Measurements from ENCODE around the gene ERG28.
A peak's percentile ranks its signal among the peaks of the same experiment; 100 is the strongest.

ERG28 gene

GRCh38 chr14:75675265-75675960 lies 14.7 kb upstream of the ERG28 start:
- no peak overlapping the region for H3K4me3 ChIP-seq (ENCODE audit: low read depth, low read length)
- TF ChIP-seq CTCF (IDR thresholded peaks at IDR 0.05; ENCODE audit: low read depth, low read length), result no peak

DNA sequence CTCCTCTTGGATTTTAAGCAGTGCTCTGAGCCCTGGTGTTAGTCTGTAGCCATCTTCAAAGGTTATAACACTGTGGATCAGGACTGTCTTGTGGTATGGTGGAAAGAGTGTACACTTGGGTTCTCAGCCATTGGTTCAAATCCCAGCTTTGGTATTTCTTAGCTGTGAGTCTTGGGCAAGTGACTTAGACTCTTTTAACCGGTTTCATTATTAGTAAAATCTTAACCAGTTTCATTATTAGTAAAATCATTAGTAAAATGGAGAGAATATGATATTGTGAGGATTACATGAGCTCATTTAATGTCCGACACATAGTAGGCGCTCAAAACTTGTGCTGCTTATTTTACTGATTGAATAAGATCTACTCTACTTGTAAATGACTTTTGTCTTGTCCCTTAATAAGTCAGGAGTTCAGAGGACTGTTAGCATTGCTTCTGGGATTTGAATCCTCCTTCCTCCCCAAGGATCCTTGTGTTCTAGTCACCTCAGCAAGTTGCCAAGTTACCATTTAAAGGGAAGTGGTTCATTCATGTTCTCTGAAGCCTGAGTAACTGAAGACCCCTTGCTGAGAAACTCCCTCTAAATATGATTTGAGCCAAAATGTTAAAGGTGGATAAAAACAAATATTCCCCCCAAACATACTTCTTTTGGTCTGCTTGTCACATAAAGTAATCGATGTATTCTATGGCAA lies 12.8 kb upstream of the ERG28 start:
- TF ChIP-seq CTCF (IDR thresholded peaks at IDR 0.05; ENCODE audit: low read depth, low read length), result no peak
- H3K4me3 ChIP-seq (ENCODE audit: low read depth, low read length), result no peak overlapping the region

DNA sequence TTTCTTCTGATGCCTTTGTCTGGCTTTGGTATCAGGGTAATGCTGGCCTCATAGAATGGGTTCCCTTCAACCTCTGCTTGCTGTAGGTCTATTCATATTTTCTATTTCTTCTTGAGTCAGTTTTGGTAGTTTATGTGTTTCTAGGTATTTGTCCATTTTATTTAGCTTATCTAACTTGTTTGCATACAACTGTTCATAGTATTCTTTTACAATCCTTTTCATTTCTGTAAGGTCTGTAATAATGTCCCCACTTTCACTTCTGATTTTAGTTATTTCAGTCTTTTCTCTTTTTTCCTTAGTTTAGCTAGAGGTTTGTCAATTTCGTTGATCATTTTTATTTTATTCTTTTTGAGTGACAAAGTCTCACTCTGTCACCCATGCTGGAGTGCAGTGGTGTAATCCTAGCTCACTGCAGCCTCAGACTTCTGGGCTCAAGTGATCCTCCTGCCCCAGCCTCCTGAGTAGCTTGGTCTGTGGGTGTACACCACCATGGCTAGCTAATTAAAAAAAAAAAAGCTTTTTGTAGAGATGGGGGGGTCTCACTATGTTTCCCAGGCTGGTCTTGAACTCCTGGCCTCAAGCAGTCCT lies 12.0 kb upstream of the ERG28 start:
- no peak overlapping the region for H3K4me3 ChIP-seq (ENCODE audit: low read depth, low read length)
- no peak for TF ChIP-seq CTCF (IDR thresholded peaks at IDR 0.05; ENCODE audit: low read depth, low read length)

- no peak for TF ChIP-seq CTCF (IDR thresholded peaks at IDR 0.05; ENCODE audit: low read depth, low read length)
- H3K4me3 ChIP-seq (ENCODE audit: low read depth, low read length), result no peak overlapping the region
Measured at GRCh38 chr14:75667099-75667765, 6.6 kb upstream of the ERG28 start.

DNA sequence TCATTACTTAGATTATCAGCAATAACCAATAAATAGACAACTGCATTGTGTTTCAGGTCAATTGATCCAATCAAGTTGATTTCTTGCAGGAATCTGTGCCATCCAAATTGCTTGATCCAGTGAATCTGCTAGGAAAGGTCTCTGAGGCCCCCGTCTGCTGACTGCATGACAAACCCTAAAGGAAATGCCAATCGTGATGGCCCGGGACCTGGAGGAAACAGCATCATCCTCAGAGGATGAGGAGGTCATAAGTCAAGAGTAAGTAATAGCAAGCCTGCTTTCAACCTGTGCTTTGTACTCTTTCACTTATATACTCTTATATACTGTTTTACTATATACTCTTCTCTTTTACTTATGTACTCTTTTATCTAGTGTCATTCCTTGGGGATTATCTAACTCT lies 2.3 kb upstream of the ERG28 start:
- no peak overlapping the region for H3K4me3 ChIP-seq (ENCODE audit: low read depth, low read length)
- no peak for TF ChIP-seq CTCF (IDR thresholded peaks at IDR 0.05; ENCODE audit: low read depth, low read length)

- TF ChIP-seq CTCF (IDR thresholded peaks at IDR 0.05; ENCODE audit: low read depth, low read length), result no peak
- H3K4me3 ChIP-seq (ENCODE audit: low read depth, low read length), result peak overlapping the region; percentile 92
Measured at GRCh38 chr14:75661499-75661814, 781 bp upstream of the ERG28 start.

DNA sequence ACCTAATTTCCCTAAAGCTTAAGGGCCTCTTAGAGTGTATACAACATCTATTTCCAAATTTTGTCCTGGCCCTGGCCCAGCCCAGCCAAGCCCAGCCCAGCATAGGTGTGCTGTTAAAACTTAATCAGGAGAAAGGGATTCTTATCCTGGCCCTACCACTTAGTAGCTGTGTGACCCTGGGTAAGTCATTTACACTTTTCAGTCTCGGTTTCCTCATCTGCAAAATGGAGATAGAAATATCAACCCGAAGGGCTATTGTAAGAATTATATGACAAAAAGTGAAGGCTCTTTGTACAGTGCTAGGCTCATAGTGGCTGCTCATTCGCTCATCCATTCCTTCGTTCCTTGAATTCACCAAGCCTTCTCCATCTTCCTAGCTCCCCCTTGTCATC lies 442 bp downstream of the ERG28 start:
- TF ChIP-seq CTCF (IDR thresholded peaks at IDR 0.05; ENCODE audit: low read depth, low read length), result no peak

More for the DNA sequence above, 442 bp downstream of the ERG28 start:
- peak overlapping the region; percentile 92 for H3K4me3 ChIP-seq (ENCODE audit: low read depth, low read length)
